Measurements from ENCODE around the gene KANSL1L.
A peak's percentile ranks its signal among the peaks of the same experiment; 100 is the strongest.

KANSL1L gene

GRCh38 chr2:209986415-209986814 is 184.8 kb downstream of the KANSL1L start:
- no peak for DNase-seq

GRCh38 chr2:209985874-209986273 is 185.3 kb downstream of the KANSL1L start:
- no peak for DNase-seq

- no peak for DNase-seq
These were observed 186.9 kb downstream of the KANSL1L start for GRCh38 chr2:209984291-209984690.

- peak; percentile 21 for DNase-seq
These were observed 193.6 kb downstream of the KANSL1L start for GRCh38 chr2:209977386-209978239.

- DNase-seq = no peak
These were observed 194.4 kb downstream of the KANSL1L start for GRCh38 chr2:209976698-209977385.

GRCh38 chr2:209974576-209974975 is 196.6 kb downstream of the KANSL1L start:
- no peak for DNase-seq

GRCh38 chr2:209973328-209973727 is 197.9 kb downstream of the KANSL1L start:
- DNase-seq = no peak
